IMR-90 (cell line): Measurements from ENCODE around the gene MAP3K9. TPM values are rescaled to one million over a fixed set of nuclear protein-coding genes. Genes with fewer than 3 reads are reported as not detected.

Experiments used
- ATAC-seq: fragments of 200-7000 bp; cut with Tn5 transposase; 2 replicates; pipeline ENCODE4 v1.9.1; 2020; ENCODE audit warnings: low read depth, mild to moderate bottlenecking, moderate library complexity
- BruUV-seq: library from RNA; stranded (reverse); fragments of 400-500 nt; replicated peaks from 2 replicates; lab custom pipeline; 2021; lab: Mats Ljungman, UMichigan
- CTCF ChIA-PET: fragments of 300-600 bp; formaldehyde crosslinking; extraction: SDS; loops from one replicate; lab custom pipeline; 2021; ENCODE audit warnings: antibody characterized with exemption; lab: Yijun Ruan, JAX
- POLR2A ChIA-PET: fragments of 300-600 bp; sonication (Branson Sonifier 250); formaldehyde crosslinking; loops from one replicate; lab custom pipeline; 2022; ENCODE audit warnings: antibody characterized with exemption; ENCODE audit not compliant: unreplicated experiment; lab: Charles Lee
- DNase-seq: peaks from one replicate; pipeline ENCODE4 v3.0.0; 2013
- H2AFZ ChIP-seq: replicated peaks from 2 replicates; pipeline ENCODE3; 2013; ENCODE audit warnings: low read length, mild to moderate bottlenecking; ENCODE audit not compliant: poor library complexity
- H2AK5ac ChIP-seq: 2 replicates; pipeline ENCODE4 v1.6.1; 2013; ENCODE audit warnings: low read depth, low read length, inconsistent platforms
- H2AK9ac ChIP-seq: replicated peaks from 2 replicates; pipeline ENCODE3; 2013; ENCODE audit warnings: mild to moderate bottlenecking, low read depth, low read length, moderate library complexity; ENCODE audit not compliant: poor library complexity
- H2BK120ac ChIP-seq: 2 replicates; pipeline ENCODE4 v1.6.1; 2013; ENCODE audit warnings: low read depth, low read length, inconsistent platforms
- H2BK15ac ChIP-seq: 3 replicates; pipeline ENCODE4 v1.6.1; 2013; ENCODE audit warnings: low read depth, low read length, inconsistent platforms
- H2BK20ac ChIP-seq: 2 replicates; pipeline ENCODE4 v1.6.1; 2013; ENCODE audit warnings: low read depth, mild to moderate bottlenecking, inconsistent platforms, low read length, moderate library complexity
- H2BK5ac ChIP-seq: 2 replicates; pipeline ENCODE4 v1.6.1; 2013; ENCODE audit warnings: mild to moderate bottlenecking, low read depth, low read length, inconsistent platforms; ENCODE audit not compliant: poor library complexity, severe bottlenecking
- H3K14ac ChIP-seq: replicated peaks from 2 replicates; pipeline ENCODE4 v1.6.1; 2013; ENCODE audit warnings: low read depth, low read length, inconsistent platforms
- H3K18ac ChIP-seq: 2 replicates; pipeline ENCODE4 v1.6.1; 2013; ENCODE audit warnings: low read depth, low read length, control low read depth
- H3K23ac ChIP-seq: 2 replicates; pipeline ENCODE4 v1.6.1; 2013; ENCODE audit warnings: low read depth, low read length, inconsistent platforms
- H3K27ac ChIP-seq: 2 replicates; pipeline ENCODE4 v1.5.1; 2013; ENCODE audit warnings: mild to moderate bottlenecking, control low read depth, low read length; ENCODE audit not compliant: insufficient read depth
- H3K27me3 ChIP-seq: 2 replicates; pipeline ENCODE4 v1.6.1; 2013; ENCODE audit warnings: low read length; ENCODE audit not compliant: control insufficient read depth, insufficient read depth
- H3K36me3 ChIP-seq: 2 replicates; pipeline ENCODE4 v1.6.1; 2013; ENCODE audit warnings: low read length, mixed read lengths; ENCODE audit not compliant: control insufficient read depth, insufficient read depth
- H3K4ac ChIP-seq: 2 replicates; pipeline ENCODE4 v1.6.1; 2013; ENCODE audit warnings: low read depth, low read length, inconsistent platforms
- H3K4me1 ChIP-seq: 2 replicates; pipeline ENCODE4 v1.6.1; 2013; ENCODE audit warnings: low read length, mixed read lengths; ENCODE audit not compliant: control insufficient read depth, insufficient read depth
- H3K4me2 ChIP-seq: 2 replicates; pipeline ENCODE4 v1.6.1; 2013; ENCODE audit warnings: low read depth, mild to moderate bottlenecking, control low read depth, low read length, moderate library complexity
- H3K4me3 ChIP-seq: 2 replicates; pipeline ENCODE4 v1.5.1; 2013; ENCODE audit warnings: low read depth, mild to moderate bottlenecking, control low read depth, low read length, moderate library complexity; ENCODE audit not compliant: insufficient read depth
- H3K56ac ChIP-seq: 2 replicates; pipeline ENCODE4 v1.6.1; 2013; ENCODE audit warnings: low read length, inconsistent platforms; ENCODE audit not compliant: insufficient read depth; ENCODE audit errors: extremely low read depth
- H3K79me1 ChIP-seq, 2 experiments: 2 replicates each; pipeline ENCODE4 v1.6.1; 2013; ENCODE audit warnings: low read length in 2 of 2, inconsistent platforms in 1 of 2, low read depth in 1 of 2
- H3K9ac ChIP-seq: 2 replicates; pipeline ENCODE4 v1.6.1; 2013; ENCODE audit warnings: low read depth, low read length, control low read depth
- H3K9me1 ChIP-seq: 2 replicates; pipeline ENCODE4 v1.6.1; 2013; ENCODE audit warnings: low read length, inconsistent platforms; ENCODE audit not compliant: insufficient read depth
- H3K9me3 ChIP-seq: 2 replicates; pipeline ENCODE4 v1.6.1; 2013; ENCODE audit warnings: low read length; ENCODE audit not compliant: control insufficient read depth, insufficient read depth
- H4K20me1 ChIP-seq: 2 replicates; pipeline ENCODE4 v1.6.1; 2013; ENCODE audit warnings: low read length, inconsistent platforms; ENCODE audit not compliant: insufficient read depth
- H4K5ac ChIP-seq: 2 replicates; pipeline ENCODE4 v1.6.1; 2013; ENCODE audit warnings: mild to moderate bottlenecking, low read depth, low read length, control low read depth
- H4K8ac ChIP-seq, 2 experiments: 2 replicates each; pipeline ENCODE4 v1.6.1; 2013; ENCODE audit warnings: low read depth in 2 of 2, low read length in 2 of 2, control low read depth in 1 of 2, inconsistent platforms in 1 of 2
- H4K91ac ChIP-seq: 2 replicates; pipeline ENCODE4 v1.6.1; 2013; ENCODE audit warnings: low read depth, low read length, inconsistent platforms; ENCODE audit not compliant: insufficient read depth
- BHLHE40 ChIP-seq: fragments of 150-350 bp; IDR thresholded peaks from 2 replicates; pipeline ENCODE4 v1.6.1; 2016; ENCODE audit warnings: mild to moderate bottlenecking, low read depth, low read length
- CEBPB ChIP-seq: IDR thresholded peaks from 2 replicates; pipeline ENCODE4 v1.6.1; 2012; ENCODE audit warnings: low read depth, low read length, improper control_type of control experiment
- CTCF ChIP-seq: conservative IDR thresholded peaks from 2 replicates; pipeline ENCODE4 v1.5.1; 2012; ENCODE audit warnings: mild to moderate bottlenecking, low read depth, low read length, improper control_type of control experiment
- FOS ChIP-seq: fragments of 150-350 bp; IDR thresholded peaks from 2 replicates; pipeline ENCODE4 v1.6.1; 2016; ENCODE audit warnings: low read depth, low read length
- MAFK ChIP-seq: IDR thresholded peaks from 2 replicates; pipeline ENCODE4 v1.6.1; 2012; ENCODE audit warnings: low read depth, low read length, improper control_type of control experiment
- MAZ ChIP-seq: IDR thresholded peaks from 2 replicates; pipeline ENCODE4 v1.6.1; 2012; ENCODE audit warnings: low read depth, mild to moderate bottlenecking, low read length, improper control_type of control experiment, moderate library complexity, borderline replicate concordance
- NFE2L2 ChIP-seq: fragments of 150-350 bp; IDR thresholded peaks from 2 replicates; pipeline ENCODE4 v1.6.1; 2016; ENCODE audit warnings: low read depth, mild to moderate bottlenecking, low read length
- RAD21 ChIP-seq: IDR thresholded peaks from 2 replicates; pipeline ENCODE4 v1.6.1; 2012; ENCODE audit warnings: low read length, improper control_type of control experiment
- RFX5 ChIP-seq: IDR thresholded peaks from 2 replicates; pipeline ENCODE4 v1.8.0; 2012; ENCODE audit warnings: low read depth, mild to moderate bottlenecking, low read length, moderate library complexity
- SMC3 ChIP-seq: fragments of 150-350 bp; IDR thresholded peaks from 2 replicates; pipeline ENCODE4 v1.6.1; 2016; ENCODE audit warnings: low read depth, mild to moderate bottlenecking, antibody characterized with exemption, low read length, moderate library complexity
- WGBS, 2 experiments: methylation state at CpG; one replicate each; pipeline versions ENCODE4 v1.1.5 to v1.1.7; 2013; ENCODE audit warnings: missing lambda C conversion rate in 2 of 2; ENCODE audit not compliant: insufficient read length in 1 of 2; ENCODE audit errors: extremely low coverage in 2 of 2; 5-methylcytosine and 5-hydroxymethylcytosine counted together
- dilution Hi-C: fragments of 300-500 bp; cut with HindIII; formaldehyde crosslinking; loops from one replicate; pipeline ENCODE4 v1.14.3; 2018; ENCODE audit warnings: low sequenced_read_pairs; ENCODE audit not compliant: unreplicated experiment
- in situ Hi-C: fragments of 300-500 bp; cut with MboI; formaldehyde crosslinking; loops from 3 replicates; pipeline ENCODE4 v1.14.3; 2019; ENCODE audit warnings: low sequenced_read_pairs, inconsistent platforms, mixed read lengths
- intact Hi-C: fragments of 100-400 bp; cut with micrococcal nuclease; formaldehyde crosslinking; loops from 2 replicates; pipeline ENCODE4 v1.10.0; 2022
- polyA plus RNA-seq, 3 experiments: library from polyadenylated mRNA; depleted of rRNA; stranded (reverse); fragments of >200 nt; gene quantifications; 2 replicates each; pipeline ENCODE4 v1.2.3, GENCODE V29; 2012; ENCODE audit warnings: low replicate concordance in 1 of 3
- total RNA-seq: library from RNA; depleted of rRNA; stranded (reverse); fragments of >200 nt; gene quantifications from 2 replicates; pipeline ENCODE4 v1.2.3, GENCODE V29; 2012

Gene MAP3K9
- total and polyA plus RNA-seq, 2 of the 4 experiments (the other 2 are of a cell fraction): 0.17 to 0.18 TPM

DNA sequence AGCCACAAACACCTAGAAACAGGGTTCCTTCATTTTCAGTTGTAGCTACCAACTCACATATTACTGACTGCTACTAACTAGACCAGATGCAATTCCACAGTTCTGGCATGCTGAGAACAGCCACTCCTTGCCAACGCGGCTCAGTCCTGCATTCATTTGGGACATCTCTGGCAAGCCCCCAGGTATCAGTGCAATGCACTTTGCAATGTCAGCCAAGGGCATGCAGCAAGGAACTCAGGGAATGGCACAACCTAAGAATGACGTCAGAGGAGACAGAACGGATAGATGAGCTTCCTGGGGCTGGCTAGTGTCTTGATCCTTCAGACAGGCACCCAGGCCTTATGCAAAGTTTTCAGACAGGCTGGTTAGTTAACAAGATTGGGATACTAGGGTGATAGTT lies 29.6 kb downstream of the MAP3K9 start:
- H3K4me1 ChIP-seq: peaks cover 2% of the 10 kb centered on the region; the same call in 1 of the 2 replicates
- BruUV-seq: no TSS peak
- intact Hi-C loops (no loop called here), dilution Hi-C loops (no loop called here), in situ Hi-C loops (no loop called here)
- no peak overlapping the region for H2AK5ac ChIP-seq
- H3K56ac ChIP-seq: no peak overlapping the region
- H4K8ac ChIP-seq: no peak overlapping the region
- no peaks in the 10 kb centered on the region for H3K79me1 ChIP-seq
- no peaks in the 10 kb centered on the region for H4K20me1 ChIP-seq
- no peaks in the 10 kb centered on the region for H3K9me3 ChIP-seq
- no peak overlapping the region for H3K4me2 ChIP-seq
- TF ChIP-seq RAD21 (no peak), FOS (no peak), MAFK (no peak), RFX5 (no peak), BHLHE40 (no peak), MAZ (no peak), CEBPB (no peak), CTCF (no peak), NFE2L2 (no peak), SMC3 (no peak)
- no peak overlapping the region for H4K91ac ChIP-seq
- ATAC-seq: no peak
- CTCF ChIA-PET: no interaction called here
- no peak overlapping the region for H3K4ac ChIP-seq
- no peak overlapping the region for H3K14ac ChIP-seq
- H3K27ac ChIP-seq: no peak overlapping the region
- H3K23ac ChIP-seq: no peak overlapping the region
- no peak overlapping the region for H3K4me3 ChIP-seq
- H2AK9ac ChIP-seq: no peak overlapping the region
- H3K27me3 ChIP-seq: peaks cover 3% of the 10 kb centered on the region
- H2BK15ac ChIP-seq: no peak overlapping the region
- no peak overlapping the region for H3K18ac ChIP-seq
- H3K9ac ChIP-seq: no peak overlapping the region
- POLR2A ChIA-PET: no interaction called here
- no peak overlapping the region for H2AFZ ChIP-seq
- H3K9me1 ChIP-seq: no peaks in the 10 kb centered on the region
- no CpG with 5 or more reads among the region's 4 CpGs for WGBS, 2 experiments
- H2BK120ac ChIP-seq: no peak overlapping the region
- no peak overlapping the region for H2BK5ac ChIP-seq
- no peak overlapping the region for H2BK20ac ChIP-seq
- no peak overlapping the region for H4K5ac ChIP-seq
- DNase-seq: no peak
- H3K36me3 ChIP-seq: no peaks in the 10 kb centered on the region
